ENCODE measurements around the gene FGFR2.
"Not testable (repeated sequence)": the region's sequence is repeated elsewhere in the genome, so short reads cannot be mapped to it uniquely, and the experiment has no call there.

Gene FGFR2

DNA sequence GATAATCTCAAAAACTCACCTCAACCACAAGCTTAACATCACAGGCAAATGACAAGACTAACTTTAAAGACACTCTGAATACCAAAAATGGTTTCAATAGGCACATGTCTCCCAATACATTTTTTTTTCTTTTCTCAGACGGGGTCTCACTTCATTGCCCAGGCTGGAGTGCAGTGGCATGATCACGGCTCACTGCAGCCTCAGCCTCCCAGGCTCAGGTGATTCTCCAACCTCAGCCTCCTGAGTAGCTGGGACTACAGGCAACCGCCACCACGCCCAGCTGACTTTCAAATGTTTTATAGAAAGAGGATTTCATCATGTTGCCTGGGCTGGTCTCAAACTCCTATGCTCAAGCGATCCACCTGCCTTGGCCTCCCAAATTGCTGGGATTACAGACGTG is 77.7 kb downstream of the FGFR2 start:
- DNase-seq = not testable (repeated sequence)

- DNase-seq = no peak
Measured at GRCh38 chr10:121519901-121520493, 78.2 kb downstream of the FGFR2 start.

DNA sequence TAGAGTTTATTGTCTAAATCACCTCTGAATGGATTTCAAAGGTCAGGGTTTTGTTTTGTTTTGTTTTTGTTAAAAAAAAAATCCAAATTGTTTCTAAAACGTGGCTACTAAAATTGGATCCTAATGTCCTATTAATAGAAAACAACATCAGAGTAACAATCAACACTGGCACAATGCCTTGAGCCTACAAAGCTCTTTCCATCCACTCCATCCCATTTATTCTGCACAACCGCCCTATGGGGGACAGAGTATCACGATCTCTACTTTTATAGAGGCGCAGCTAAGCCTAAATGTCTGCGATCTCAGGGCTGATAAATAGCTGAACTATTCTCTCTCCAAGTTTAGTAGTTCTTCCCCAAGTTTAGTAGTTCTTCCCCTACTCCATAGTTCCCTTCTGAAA is 78.8 kb downstream of the FGFR2 start:
- DNase-seq = no peak

GRCh38 chr10:121518333-121518732 is 79.9 kb downstream of the FGFR2 start:
- DNase-seq = no peak

DNA sequence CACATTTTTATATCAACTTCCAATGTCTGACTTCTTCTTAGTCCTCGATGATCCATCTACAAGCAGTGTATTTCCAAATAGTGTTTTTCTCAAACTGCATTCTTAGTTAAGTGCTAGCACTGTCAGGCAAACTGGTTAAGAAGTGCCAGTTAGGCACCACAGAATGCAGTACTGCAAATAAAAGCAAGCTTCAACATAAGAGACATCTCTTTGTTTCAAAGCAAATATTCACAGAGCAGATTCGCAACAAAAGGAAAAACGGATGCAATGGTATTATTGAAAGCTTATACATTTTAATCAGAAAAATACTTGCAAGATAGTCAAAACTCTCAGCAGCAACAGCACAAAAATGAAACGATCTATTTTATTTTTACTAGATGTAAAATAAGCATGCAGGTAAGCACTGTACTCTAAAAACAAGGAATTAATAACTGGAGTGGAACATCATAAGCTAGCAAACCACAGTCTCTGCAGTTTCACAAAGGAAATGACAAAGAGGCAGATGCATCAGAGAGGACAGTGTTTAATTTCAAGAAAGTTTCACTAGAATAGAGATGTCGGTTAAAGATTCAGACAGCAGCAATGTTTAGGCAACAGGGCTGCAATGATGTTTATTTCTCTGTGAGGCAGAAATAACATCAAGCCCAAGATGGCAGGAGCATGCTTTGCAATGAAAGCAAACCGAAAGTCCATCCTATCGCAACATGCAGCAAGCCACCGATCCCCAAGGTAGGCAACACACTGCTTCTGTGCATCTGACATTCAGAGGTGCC is 82.0 kb downstream of the FGFR2 start:
- no peak for DNase-seq

- DNase-seq = no peak
Measured at GRCh38 chr10:121514141-121514865, 83.9 kb downstream of the FGFR2 start.

- DNase-seq = no peak
Measured at GRCh38 chr10:121511943-121512342, 86.3 kb downstream of the FGFR2 start.

- no peak for DNase-seq
Measured at GRCh38 chr10:121511460-121511859, 86.8 kb downstream of the FGFR2 start.

- DNase-seq = no peak
Measured at GRCh38 chr10:121510201-121510771, 88.0 kb downstream of the FGFR2 start.

DNA sequence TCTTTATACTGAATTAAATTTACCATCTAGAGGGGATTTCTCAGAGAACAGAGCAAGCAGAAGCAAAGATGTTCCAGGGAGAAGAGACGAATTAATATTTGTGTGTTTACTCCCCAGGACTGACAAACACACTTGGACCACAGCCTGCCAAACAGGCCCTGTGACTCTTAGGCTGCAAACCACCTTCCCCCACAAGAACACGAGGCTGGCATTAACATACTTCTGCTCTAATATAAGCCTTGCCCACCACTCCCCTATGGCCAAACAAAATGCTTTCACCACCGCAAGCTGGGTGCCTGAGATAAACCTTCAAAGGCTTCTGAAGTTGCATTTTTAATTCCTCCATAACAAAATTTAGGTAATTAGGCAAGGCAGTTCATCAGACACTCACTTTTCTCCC is 88.4 kb downstream of the FGFR2 start:
- no peak for DNase-seq

- no peak for DNase-seq
Measured at GRCh38 chr10:121509112-121509511, 89.1 kb downstream of the FGFR2 start.

GRCh38 chr10:121503587-121504051 is 94.6 kb downstream of the FGFR2 start:
- no peak for DNase-seq

DNA sequence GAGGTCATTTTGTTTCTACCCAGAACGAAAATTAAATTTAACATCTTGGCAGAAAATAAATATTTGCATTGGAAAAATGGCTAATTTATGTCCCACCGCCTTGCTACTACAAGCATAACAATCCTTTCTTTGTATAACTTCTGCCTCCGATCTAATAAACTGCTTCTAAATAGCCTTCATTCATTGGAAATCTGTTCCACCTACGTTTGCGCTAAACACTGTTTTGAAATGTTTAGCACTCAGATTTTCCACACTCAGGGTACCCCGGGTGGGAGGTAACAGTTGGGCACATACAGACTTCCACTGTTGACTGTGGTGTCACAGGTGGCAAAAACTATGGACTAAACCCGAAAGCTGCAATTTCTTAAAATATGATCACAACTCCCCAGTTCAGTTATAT is 96.4 kb downstream of the FGFR2 start:
- DNase-seq = no peak

- no peak for DNase-seq
Measured at GRCh38 chr10:121500701-121501332, 97.4 kb downstream of the FGFR2 start.

GRCh38 chr10:121497513-121498470 is 100.5 kb downstream of the FGFR2 start:
- no peak for DNase-seq

DNA sequence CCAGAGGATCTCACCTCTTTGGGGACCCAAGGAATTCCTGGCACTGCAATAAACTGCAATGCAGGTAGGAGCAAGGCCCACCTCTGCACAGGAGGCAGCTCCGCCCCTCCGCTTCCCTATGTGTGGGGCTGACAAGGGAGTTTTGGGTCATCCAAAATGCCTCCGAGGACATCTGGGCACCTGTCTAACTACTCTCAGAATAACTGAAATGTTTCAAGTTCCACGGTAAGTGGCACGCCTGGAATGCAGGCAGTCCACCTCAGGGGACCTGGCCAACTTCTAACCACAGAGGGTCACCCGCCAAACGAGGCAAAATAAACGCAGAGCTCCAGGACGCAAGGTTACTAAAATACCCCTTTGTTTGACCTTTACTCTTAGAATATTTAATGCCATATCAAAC is 102.5 kb downstream of the FGFR2 start:
- DNase-seq = no peak

- DNase-seq = no peak
Measured at GRCh38 chr10:121494296-121494695, 103.9 kb downstream of the FGFR2 start.

DNA sequence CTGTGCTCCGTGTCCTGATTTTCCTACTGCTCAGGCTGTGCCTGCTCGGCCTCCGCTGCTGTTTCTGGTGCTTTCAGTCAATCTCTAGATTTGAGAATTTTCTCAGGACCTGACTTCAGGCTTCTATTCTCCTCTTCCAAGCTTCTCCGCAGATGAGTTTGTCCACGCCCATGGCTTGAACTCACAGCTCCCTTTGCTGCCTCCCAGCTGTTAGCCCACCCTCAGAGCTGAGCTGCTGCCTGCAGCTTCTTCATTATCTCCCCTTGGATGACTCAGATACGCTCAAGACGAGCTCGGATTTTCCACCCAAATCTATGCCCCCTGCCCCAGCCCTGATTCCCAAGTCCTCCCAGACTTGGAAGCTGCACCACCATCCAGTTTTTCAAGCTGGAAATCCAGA is 104.7 kb downstream of the FGFR2 start:
- no peak for DNase-seq

- no peak for DNase-seq
Measured at GRCh38 chr10:121490871-121491519, 107.2 kb downstream of the FGFR2 start.

GRCh38 chr10:121485436-121486139 is 112.7 kb downstream of the FGFR2 start:
- no peak for DNase-seq

- no peak for DNase-seq
Measured at GRCh38 chr10:121484816-121485215, 113.4 kb downstream of the FGFR2 start.

All from SHP77 treated with DMSO at 0.1 percent for 48 hours (cell line).